GM12878 (cell line): Measurements from ENCODE around the gene PRRC2B. TPM values are rescaled to one million over a fixed set of nuclear protein-coding genes. Genes with fewer than 3 reads are reported as not detected.

ENCODE experiments used
- ATAC-seq: fragments of 200-7000 bp; cut with Tn5 transposase; 3 replicates; pipeline ENCODE4 v1.9.1; 2020; ENCODE audit warnings: mild to moderate bottlenecking, moderate library complexity
- BruUV-seq: library from RNA; stranded (reverse); fragments of 400-500 nt; replicated peaks from 2 replicates; lab custom pipeline; 2021; lab: Mats Ljungman, UMichigan
- CTCF ChIA-PET: fragments of 300-600 bp; sonication (Branson Sonifier 250); formaldehyde crosslinking; extraction: SDS; loops from one replicate; lab custom pipeline; 2021; ENCODE audit warnings: inconsistent platforms; lab: Yijun Ruan, JAX
- POLR2A ChIA-PET: fragments of 350-600 bp; formaldehyde crosslinking; extraction: SDS; loops from one replicate; lab custom pipeline; 2021; ENCODE audit warnings: inconsistent platforms; lab: Charles Lee
- RAD21 ChIA-PET: fragments of 300-600 bp; sonication (Branson Sonifier 250); formaldehyde crosslinking; loops from one replicate; lab custom pipeline; 2023; ENCODE audit warnings: antibody characterized with exemption; ENCODE audit not compliant: unreplicated experiment; lab: Charles Lee
- SMC1A ChIA-PET: fragments of 300-600 bp; sonication (Branson Sonifier 250); formaldehyde crosslinking; loops from one replicate; lab custom pipeline; 2023; ENCODE audit not compliant: unreplicated experiment, uncharacterized antibody; lab: Charles Lee
- DNase-seq: peaks from one replicate; pipeline ENCODE4 v3.0.0-alpha.2; 2011; ENCODE audit warnings: low read depth, low spot score
- FAIRE-seq: peaks from 3 replicates; lab custom pipeline; 2011; peaks lifted over from hg19 to GRCh38; lab: Jason Lieb, UNC
- H2AFZ ChIP-seq: 2 replicates; pipeline ENCODE4 v1.6.0; 2011; ENCODE audit warnings: low read depth, low read length, control low read depth; ENCODE audit not compliant: control insufficient read depth
- H3K27ac ChIP-seq: 2 replicates; pipeline ENCODE4 v1.5.1; 2011; ENCODE audit warnings: control low read depth; ENCODE audit not compliant: control insufficient read depth, insufficient read depth
- H3K27me3 ChIP-seq, 2 experiments: replicated peaks in 1 of 2; 2 replicates each; pipeline versions ENCODE4 v1.6.0 to v1.6.1; 2011; ENCODE audit warnings: low read length in 1 of 2; ENCODE audit not compliant: control insufficient read depth in 2 of 2, insufficient read depth in 2 of 2
- H3K36me3 ChIP-seq, 2 experiments: 2 replicates each; pipeline ENCODE4 v1.5.1; 2011; ENCODE audit warnings: low read length in 1 of 2; ENCODE audit not compliant: control insufficient read depth in 2 of 2, insufficient read depth in 2 of 2
- H3K4me1 ChIP-seq: 2 replicates; pipeline ENCODE4 v1.6.1; 2011; ENCODE audit warnings: mild to moderate bottlenecking, low read length, moderate library complexity, mixed read lengths; ENCODE audit not compliant: control insufficient read depth, insufficient read depth
- H3K4me2 ChIP-seq: 2 replicates; pipeline ENCODE4 v1.6.0; 2011; ENCODE audit warnings: control low read depth; ENCODE audit not compliant: control insufficient read depth, insufficient read depth
- H3K4me3 ChIP-seq: fragments of 200-600 bp; sonication (generic); 2 replicates; pipeline ENCODE4 v1.5.1; 2016
- H3K79me2 ChIP-seq: 2 replicates; pipeline ENCODE4 v1.6.0; 2011; ENCODE audit warnings: low read length; ENCODE audit not compliant: control insufficient read depth, insufficient read depth
- H3K9ac ChIP-seq: 2 replicates; pipeline ENCODE4 v1.8.0; 2011; ENCODE audit warnings: low read length, control low read depth, mixed read lengths; ENCODE audit not compliant: control insufficient read depth, insufficient read depth
- H3K9me3 ChIP-seq: replicated peaks from 3 replicates; pipeline ENCODE4 v1.5.1; 2011; ENCODE audit warnings: mild to moderate bottlenecking, low read length; ENCODE audit not compliant: control insufficient read depth, insufficient read depth
- H4K20me1 ChIP-seq: 2 replicates; pipeline ENCODE4 v1.6.0; 2011; ENCODE audit not compliant: control insufficient read depth, insufficient read depth
- BCL11A ChIP-seq: IDR thresholded peaks from 2 replicates; pipeline ENCODE4 v1.6.1; 2011; ENCODE audit warnings: low read depth, low read length
- ELK1 ChIP-seq: IDR thresholded peaks from 2 replicates; pipeline ENCODE4 v1.6.1; 2012; ENCODE audit warnings: low read depth, low read length, improper control_type of control experiment
- ESRRA ChIP-seq: IDR thresholded peaks from 2 replicates; pipeline ENCODE4 v1.6.1; 2012; ENCODE audit warnings: mild to moderate bottlenecking, low read length, improper control_type of control experiment
- FOXM1 ChIP-seq: IDR thresholded peaks from 2 replicates; pipeline ENCODE4 v1.6.1; 2012; ENCODE audit warnings: low read depth, mild to moderate bottlenecking, inconsistent platforms, low read length, moderate library complexity
- MTA3 ChIP-seq: IDR thresholded peaks from 2 replicates; pipeline ENCODE4 v1.6.1; 2012; ENCODE audit warnings: low read length, inconsistent platforms, borderline replicate concordance
- NFIC ChIP-seq: IDR thresholded peaks from 2 replicates; pipeline ENCODE4 v1.6.1; 2012; ENCODE audit warnings: low read depth, mild to moderate bottlenecking, inconsistent platforms, low read length, moderate library complexity
- POLR2A ChIP-seq: IDR thresholded peaks from 2 replicates; pipeline ENCODE4 v1.6.1; 2011; ENCODE audit warnings: low read depth, mild to moderate bottlenecking, low read length
- SPI1 ChIP-seq: IDR thresholded peaks from 2 replicates; pipeline ENCODE4 v1.6.1; 2011; ENCODE audit warnings: low read depth, mild to moderate bottlenecking, low read length, moderate library complexity, borderline replicate concordance; ENCODE audit not compliant: insufficient read depth
- TAF1 ChIP-seq: IDR thresholded peaks from 2 replicates; pipeline ENCODE4 v1.6.1; 2011; ENCODE audit warnings: mild to moderate bottlenecking, low read depth, low read length, borderline replicate concordance
- ZBED1 ChIP-seq: IDR thresholded peaks from 2 replicates; pipeline ENCODE4 v1.6.1; 2016; ENCODE audit warnings: borderline replicate concordance
- ZBTB4 ChIP-seq: fragments of 450-650 bp; formaldehyde crosslinking; IDR thresholded peaks from 2 replicates; pipeline ENCODE4 v1.4.0; 2022; ENCODE audit warnings: mild to moderate bottlenecking, moderate library complexity
- ZBTB40 ChIP-seq: fragments of 450-650 bp; IDR thresholded peaks from 2 replicates; pipeline ENCODE4 v1.6.1; 2016; ENCODE audit warnings: mild to moderate bottlenecking, moderate library complexity, borderline replicate concordance
- WGBS: methylation state at CpG from one replicate; pipeline ENCODE4 v1.1.6; 2016; ENCODE audit warnings: low lambda C conversion rate; ENCODE audit not compliant: insufficient replicate concordance, insufficient coverage; ENCODE audit errors: missing lambda C conversion rate; 5-methylcytosine and 5-hydroxymethylcytosine counted together
- in situ Hi-C: fragments of 300-500 bp; cut with MboI; formaldehyde crosslinking; loops from 9 replicates; pipeline ENCODE4 v1.14.3; 2018; ENCODE audit warnings: mixed read lengths
- intact Hi-C: fragments of 100-400 bp; cut with micrococcal nuclease; formaldehyde crosslinking; loops from one replicate; pipeline ENCODE4 v1.14.2; 2022; ENCODE audit not compliant: unreplicated experiment
- polyA plus RNA-seq, 11 experiments: library from polyadenylated mRNA; depleted of rRNA in 4 of 11; unstranded in 6 of 11; stranded (reverse) in 5 of 11; fragments of >200 nt; fragmentation: Nextera tagmentation in 4 of 11; fragmentation: Illumina TruSeq in 1 of 11; extraction: Ambion mirVana in 4 of 11; extraction: Trizol in 1 of 11; gene quantifications; 1 replicate in 1 of 11; 2 replicates in 10 of 11; pipeline versions ENCODE4 v1.2.1 to v1.2.3, GENCODE V29; 2011 to 2016; ENCODE audit warnings: inconsistent platforms in 2 of 11, missing spikeins in 2 of 11, low read depth in 1 of 11
- total RNA-seq, 4 experiments: library from RNA; depleted of rRNA in 3 of 4; stranded (reverse); fragments of >200 nt in 3 of 4; fragmentation: Illumina TruSeq in 1 of 4; extraction: Trizol in 1 of 4; gene quantifications; 2 replicates each; pipeline versions ENCODE4 v1.2.1 to v1.2.3, GENCODE V29; 2013 to 2021

The PRRC2B gene
- total and polyA plus RNA-seq, 10 of the 15 experiments (the other 5 are each of a cell fraction or from before 2014, with no cell fraction given) = 0.84 to 155 (median 28.7) TPM

- H3K9me3 ChIP-seq = peaks cover 15% of the 10 kb centered on the region
- ChIA-PET RAD21 (no interaction called here), POLR2A (no interaction called here), CTCF (interaction anchor here (1.5 kb wide), 1 partner anchor 146 kb away, joined by 3 read pairs; no protein-coding TSS in a partner anchor), SMC1A (interaction anchor here (1.4 kb wide), 1 partner anchor 9 kb away, joined by 3 read pairs; no protein-coding TSS in a partner anchor)
- no peaks in the 10 kb centered on the region for H4K20me1 ChIP-seq
- in situ Hi-C loops = no loop called here
- H3K4me3 ChIP-seq = no peak within 1 kb of the TSS
- no peak within 1 kb of the TSS for H3K4me2 ChIP-seq
- H2AFZ ChIP-seq = no peak within 1 kb of the TSS
- WGBS = 76% methylated on average over 40 of the region's 50 CpGs
- intact Hi-C loops = no loop called here
- H3K27ac ChIP-seq = no peak within 1 kb of the TSS
- no peak for TF ChIP-seq SPI1
- TF ChIP-seq TAF1 = no peak
- no peak for TF ChIP-seq ESRRA
- TF ChIP-seq ZBTB4 = no peak
- no peak for TF ChIP-seq FOXM1
- TF ChIP-seq NFIC = no peak
- TF ChIP-seq ELK1 = no peak
- TF ChIP-seq POLR2A = no peak
- TF ChIP-seq ZBED1 = no peak
- no peak for TF ChIP-seq ZBTB40
- TF ChIP-seq MTA3 = no peak
- TF ChIP-seq BCL11A = no peak
- no peak for FAIRE-seq
- no peaks in the 10 kb centered on the region for H3K4me1 ChIP-seq
- no peak for DNase-seq
- H3K27me3 ChIP-seq = peaks cover 0 to 2% of the 10 kb centered on the region in 2 experiments; a peak in 2 of 4 replicates
- H3K79me2 ChIP-seq = no peaks in the 10 kb centered on the region
- H3K9ac ChIP-seq = no peak within 1 kb of the TSS
- H3K36me3 ChIP-seq = no peaks in the 10 kb centered on the region
- no TSS peak for BruUV-seq
- no peak for ATAC-seq
These were observed 151.3 kb downstream of the PRRC2B start, which contains the start of gene PRRT1B for GRCh38 chr9:131545003-131545785. PRRT1B (plus strand) TSS chr9:131545523; CDS start chr9:131545616, 93 bp downstream.
